ENCODE results near the gene TADA2B.
"Not testable (repeated sequence)": the region's sequence is repeated elsewhere in the genome, so short reads cannot be mapped to it uniquely, and the experiment has no call there.

TADA2B gene

GRCh38 chr4:7060346-7061150 lies 17.4 kb downstream of the TADA2B start:
- DNase-seq, result no peak

GRCh38 chr4:7061815-7062214 lies 18.6 kb downstream of the TADA2B start:
- no peak for DNase-seq

- DNase-seq, result no peak
These were observed 19.6 kb downstream of the TADA2B start for GRCh38 chr4:7062816-7063215.

GRCh38 chr4:7063362-7063761 lies 20.2 kb downstream of the TADA2B start:
- DNase-seq, result no peak

GRCh38 chr4:7066006-7066405 lies 22.8 kb downstream of the TADA2B start:
- DNase-seq, result no peak

GRCh38 chr4:7066493-7066892 lies 23.3 kb downstream of the TADA2B start:
- no peak for DNase-seq

GRCh38 chr4:7067126-7067451 lies 23.9 kb downstream of the TADA2B start:
- DNase-seq, result no peak

GRCh38 chr4:7067452-7068278 lies 24.5 kb downstream of the TADA2B start, which contains the start of gene GRPEL1:
Gene GRPEL1, minus strand, starts transcription at chr4:7068064. Its CDS starts 32 bp downstream, at chr4:7068032.
- DNase-seq, result peak; percentile 100

- no peak for DNase-seq
These were observed 25.2 kb downstream of the TADA2B start for GRCh38 chr4:7068279-7068842.

GRCh38 chr4:7068883-7069282 lies 25.7 kb downstream of the TADA2B start:
- DNase-seq, result no peak

GRCh38 chr4:7070729-7071511 lies 27.7 kb downstream of the TADA2B start:
- DNase-seq, result peak; percentile 82

GRCh38 chr4:7073059-7073458 lies 29.9 kb downstream of the TADA2B start:
- DNase-seq, result no peak

GRCh38 chr4:7073526-7074390 lies 30.6 kb downstream of the TADA2B start:
- DNase-seq, result no peak

- no peak for DNase-seq
These were observed 31.3 kb downstream of the TADA2B start for GRCh38 chr4:7074426-7074825.

GRCh38 chr4:7075962-7076695 lies 33.0 kb downstream of the TADA2B start:
- DNase-seq, result no peak

- DNase-seq, result no peak
These were observed 33.5 kb downstream of the TADA2B start for GRCh38 chr4:7076696-7077082.

- DNase-seq, result no peak
These were observed 34.2 kb downstream of the TADA2B start for GRCh38 chr4:7077371-7077770.

- no peak for DNase-seq
These were observed 34.9 kb downstream of the TADA2B start for GRCh38 chr4:7078025-7078424.

GRCh38 chr4:7079483-7079882 lies 36.3 kb downstream of the TADA2B start:
- not testable (repeated sequence) for DNase-seq

- DNase-seq, result not testable (repeated sequence)
These were observed 36.7 kb downstream of the TADA2B start for GRCh38 chr4:7079909-7080308.

Data from activated T-cell treated with anti-CD3 and anti-CD28 coated beads for 4 hours (primary cell).